HG03432 (cell line): ENCODE measurements around the gene ADGRG6.

ENCODE experiments used
- ATAC-seq: cut with Tn5 transposase; IDR thresholded peaks from one replicate; pipeline ENCODE4 v1.9.1; 2021; ENCODE audit warnings: mild to moderate bottlenecking, moderate library complexity; ENCODE audit not compliant: unreplicated experiment

Gene ADGRG6

GRCh38 chr6:142478117-142478516 lies 176.3 kb downstream of the ADGRG6 start:
- ATAC-seq, result peak; percentile 59

GRCh38 chr6:142481466-142481865 lies 179.7 kb downstream of the ADGRG6 start:
- ATAC-seq, result no peak

GRCh38 chr6:142482249-142482648 lies 180.4 kb downstream of the ADGRG6 start:
- ATAC-seq, result no peak

GRCh38 chr6:142482974-142483373 lies 181.2 kb downstream of the ADGRG6 start:
- ATAC-seq, result no peak

GRCh38 chr6:142485256-142485655 lies 183.4 kb downstream of the ADGRG6 start:
- ATAC-seq, result no peak

GRCh38 chr6:142489722-142490610 lies 188.2 kb downstream of the ADGRG6 start:
- no peak for ATAC-seq
